ENCODE data around the gene HCN3.

Gene HCN3

GRCh38 chr1:155334962-155335361, 57.7 kb downstream of the HCN3 start:
- DNase-seq: no peak
- no peaks in the 10 kb centered on the region for H3K9me2 ChIP-seq (replicated peaks; ENCODE audit: insufficient read depth, low read length)
- H2AFZ ChIP-seq (ENCODE audit: low read length): no peak overlapping the region
- no peaks in the 10 kb centered on the region for H3K79me2 ChIP-seq (ENCODE audit: low read length)
- no peaks in the 10 kb centered on the region for H3K4me1 ChIP-seq (ENCODE audit: low read length)
- 0 out of 2 replicates have a peak, but pooled peaks cover 14% of the 10 kb centered on the region for H3K36me3 ChIP-seq (replicated peaks; ENCODE audit: insufficient read depth, low read length)
- no peaks in the 10 kb centered on the region for H3F3A ChIP-seq (ENCODE audit: insufficient read depth, low read length)
- no peaks in the 10 kb centered on the region for H3K9me3 ChIP-seq (replicated peaks; ENCODE audit: insufficient read depth, low read length)
- no peak overlapping the region for H3K27ac ChIP-seq (ENCODE audit: low read length)
- no peak overlapping the region for H3K9ac ChIP-seq (ENCODE audit: low read length)
- no peaks in the 10 kb centered on the region for H4K20me1 ChIP-seq (ENCODE audit: insufficient read depth, low read length)
- H3K4me3 ChIP-seq (ENCODE audit: low read length): no peak overlapping the region
- H3K4me2 ChIP-seq (ENCODE audit: low read depth, low read length): no peak overlapping the region
- no peak for TF ChIP-seq CTCF (IDR thresholded peaks at IDR 0.05; ENCODE audit: low read length)
- TF ChIP-seq EZH2 (optimal IDR thresholded peaks at IDR 0.05; ENCODE audit: low read depth, low read length): no peak
- TF ChIP-seq EZH2phosphoT487 (IDR thresholded peaks at IDR 0.05; ENCODE audit: low read length): no peak
- no peaks in the 10 kb centered on the region for H3K27me3 ChIP-seq (replicated peaks; ENCODE audit: insufficient read depth, low read length)

Data from MM.1S (cell line).